Transverse colon (tissue), 4 donors: ENCODE results near the gene MACROD1. TPM values are rescaled to one million over a fixed set of nuclear protein-coding genes. Genes with fewer than 3 reads are reported as not detected.

Source experiments
- DNase-seq: peaks from one replicate; pipeline ENCODE4 v3.0.0-alpha.2; 2019
- H3K27ac ChIP-seq, 4 donors: fragments of 200-600 bp; sonication (generic); 2 replicates each; pipeline ENCODE4 v1.5.1; 2016 to 2018; ENCODE audit warnings: inconsistent platforms in 4 of 4
- H3K27me3 ChIP-seq: fragments of 200-600 bp; sonication (generic); 2 replicates; pipeline ENCODE4 v1.5.1; 2017; ENCODE audit warnings: inconsistent platforms
- H3K36me3 ChIP-seq, 4 donors: fragments of 200-600 bp; sonication (generic); 2 replicates each; pipeline ENCODE4 v1.5.1; 2017 to 2019; ENCODE audit warnings: inconsistent platforms in 4 of 4
- H3K4me1 ChIP-seq, 4 donors: fragments of 200-600 bp; sonication (generic); 2 replicates each; pipeline ENCODE4 v1.5.1; 2017 to 2020; ENCODE audit warnings: inconsistent platforms in 4 of 4
- H3K4me3 ChIP-seq, 4 donors: fragments of 200-600 bp; sonication (generic); 1 replicate in 1 of 4; 2 replicates in 3 of 4; pipeline versions ENCODE4 v1.5.1 to v1.6.1; 2017 to 2019; ENCODE audit warnings: inconsistent platforms in 4 of 4
- H3K9me3 ChIP-seq, 2 donors: fragments of 200-600 bp; sonication (generic); 2 replicates each; pipeline ENCODE4 v1.5.1; 2017 to 2019; ENCODE audit warnings: inconsistent platforms in 2 of 2
- CTCF ChIP-seq, 5 experiments: fragments of 200-600 bp in 3 of 5; fragments of 450-650 bp in 2 of 5; sonication (generic) in 3 of 5; IDR thresholded peaks; 1 replicate in 2 of 5; 2 replicates in 3 of 5; pipeline ENCODE4 v1.5.1; 2016 to 2017; ENCODE audit warnings: antibody characterized with exemption in 5 of 5, inconsistent platforms in 3 of 5, mild to moderate bottlenecking in 2 of 5, moderate library complexity in 1 of 5
- EP300 ChIP-seq: sonication (generic); formaldehyde crosslinking; IDR thresholded peaks from one replicate; pipeline ENCODE4 v1.6.1; 2017; ENCODE audit warnings: antibody characterized with exemption, low read depth
- POLR2A ChIP-seq: fragments of 450-650 bp; IDR thresholded peaks from one replicate; pipeline ENCODE4 v1.6.1; 2016; ENCODE audit warnings: antibody characterized with exemption, mild to moderate bottlenecking, moderate library complexity
- POLR2AphosphoS5 ChIP-seq, 3 donors: sonication (generic); formaldehyde crosslinking; IDR thresholded peaks; one replicate each; pipeline ENCODE4 v1.6.1; 2016; ENCODE audit warnings: antibody characterized with exemption in 3 of 3
- WGBS, 2 donors: methylation state at CpG; one replicate each; pipeline ENCODE4 v1.1.5; 2018; ENCODE audit warnings: low coverage in 1 of 2; 5-methylcytosine and 5-hydroxymethylcytosine counted together
- in situ Hi-C, 4 donors: fragments of 200-750 bp; cut with MboI; loops; one replicate each; pipeline versions ENCODE4 v1.15.0 to v1.15.1; 2017; ENCODE audit warnings: low sequenced_read_pairs in 3 of 4, low pct_ligation_motif_present in 1 of 4, low pct_unique_long_range_greater_than_20kb in 1 of 4
- intact Hi-C: fragments of 100-400 bp; cut with DNase I; formaldehyde crosslinking; loops from one replicate; pipeline ENCODE4 v1.15.1; 2023; ENCODE audit warnings: low total_unique reads
- total RNA-seq, 4 donors: library from RNA; depleted of rRNA; stranded (reverse); fragments of >200 nt; gene quantifications; one replicate each; pipeline ENCODE4 v1.1.0, GENCODE V29; 2016

The MACROD1 gene
- total RNA-seq, 4 donors from 2014 or later: 42.9 to 50.7 (median 50.1) TPM

GRCh38 chr11:64203421-64204079 lies 37.6 kb upstream of the MACROD1 start:
- peaks cover 7 to 36% (median 34%) of the 10 kb centered on the region in 4 donors for H3K4me1 ChIP-seq
- no peaks in the 10 kb centered on the region for H3K27me3 ChIP-seq
- 90% methylated on average over 7 to 27 of the region's 27 CpGs for WGBS, 2 donors
- no peak for TF ChIP-seq POLR2AphosphoS5 (IDR thresholded peaks at IDR 0.05)
- TF ChIP-seq POLR2A: no peak
- TF ChIP-seq CTCF (IDR thresholded peaks at IDR 0.05): no peak
- TF ChIP-seq EP300: no peak
- DNase-seq: no peak
- no peaks in the 10 kb centered on the region for H3K9me3 ChIP-seq
- peaks cover 0 to 43% (median 19%) of the 10 kb centered on the region in 4 donors for H3K36me3 ChIP-seq
- in situ Hi-C loops (loop anchor here (5.0 to 10.0 kb wide), 3 partner anchors 91 to 99 kb away; partner anchors contain the start of genes CATSPERZ (in 2 of the 4) and KCNK4 (in 1 of the 4)), intact Hi-C loops (no loop called here)
- H3K27ac ChIP-seq: no peak overlapping the region
- no peak overlapping the region for H3K4me3 ChIP-seq

GRCh38 chr11:64202992-64203391 lies 37.1 kb upstream of the MACROD1 start:
- peaks cover 0 to 48% (median 22%) of the 10 kb centered on the region in 4 donors for H3K36me3 ChIP-seq
- WGBS, 2 donors: 93% methylated on average over 9 of the region's 9 CpGs; no CpG with 5 or more reads in 1 of the 2 donors
- DNase-seq: no peak
- H3K9me3 ChIP-seq: no peaks in the 10 kb centered on the region
- in situ Hi-C loops (loop anchor here (5.0 to 10.0 kb wide), 3 partner anchors 92 to 99 kb away; partner anchors contain the start of genes CATSPERZ (in 2 of the 4) and KCNK4 (in 1 of the 4)), intact Hi-C loops (no loop called here)
- H3K4me1 ChIP-seq: peaks cover 7 to 34% (median 31%) of the 10 kb centered on the region in 4 donors
- no peaks in the 10 kb centered on the region for H3K27me3 ChIP-seq
- no peak overlapping the region for H3K4me3 ChIP-seq
- no peak overlapping the region for H3K27ac ChIP-seq
- no peak for TF ChIP-seq POLR2A
- TF ChIP-seq POLR2AphosphoS5 (IDR thresholded peaks at IDR 0.05): no peak
- no peak for TF ChIP-seq EP300
- no peak for TF ChIP-seq CTCF (IDR thresholded peaks at IDR 0.05)

GRCh38 chr11:64201543-64201942 lies 35.6 kb upstream of the MACROD1 start:
- Histone ChIP-seq H3K9me3 (no peaks in the 10 kb centered on the region), H3K27ac (no peak overlapping the region), H3K4me1 (peaks cover 7 to 26% (median 24%) of the 10 kb centered on the region in 4 donors), H3K27me3 (no peaks in the 10 kb centered on the region), H3K36me3 (peaks cover 0 to 62% (median 29%) of the 10 kb centered on the region in 4 donors), H3K4me3 (no peak overlapping the region)
- TF ChIP-seq EP300 (no peak), CTCF (IDR thresholded peaks at IDR 0.05) (no peak)
- 82 to 85% methylated on average over 3 of the region's 3 CpGs for WGBS, 2 donors
- intact Hi-C loops (no loop called here), in situ Hi-C loops (loop anchor here (5.0 to 10.0 kb wide), 3 partner anchors 93 to 101 kb away; partner anchors contain the start of genes CATSPERZ (in 2 of the 4) and KCNK4 (in 1 of the 4))
- DNase-seq: no peak

- in situ Hi-C loops (no loop called here), intact Hi-C loops (no loop called here)
- no peaks in the 10 kb centered on the region for H3K4me1 ChIP-seq
- H3K27ac ChIP-seq: no peak overlapping the region
- no peaks in the 10 kb centered on the region for H3K9me3 ChIP-seq
- peaks cover 0 to 83% (median 41%) of the 10 kb centered on the region in 4 donors for H3K36me3 ChIP-seq
- H3K27me3 ChIP-seq: no peaks in the 10 kb centered on the region
- no peak overlapping the region for H3K4me3 ChIP-seq
- no peak for TF ChIP-seq POLR2A
- TF ChIP-seq POLR2AphosphoS5 (IDR thresholded peaks at IDR 0.05): no peak
- no peak for TF ChIP-seq EP300
- no peak for TF ChIP-seq CTCF (IDR thresholded peaks at IDR 0.05)
- 90 to 100% methylated on average over 2 of the region's 2 CpGs for WGBS, 2 donors
- DNase-seq: no peak
Observed at GRCh38 chr11:64198511-64198910, 32.6 kb upstream of the MACROD1 start.
